SH-SY5Y (cell line): ENCODE data around the gene OAS3.

Source experiments
- GATA2 ChIP-seq: IDR thresholded peaks from 2 replicates; pipeline ENCODE4 v1.6.1; 2011; ENCODE audit warnings: mild to moderate bottlenecking, low read depth, low read length
- GATA3 ChIP-seq: IDR thresholded peaks from 2 replicates; pipeline ENCODE4 v1.6.1; 2011; ENCODE audit warnings: low read depth, mild to moderate bottlenecking, low read length, moderate library complexity

- TF ChIP-seq GATA2: no peak
- no peak for TF ChIP-seq GATA3
Measured at GRCh38 chr12:112942572-112942971, 4.3 kb downstream of the OAS3 start.
